Brain pericyte (primary cell): ENCODE results near the gene LBH.

Experiments
- DNase-seq: peaks from one replicate; pipeline ENCODE4 v3.0.0-alpha.2; 2012; ENCODE audit warnings: low read depth, low spot score

LBH gene

DNA sequence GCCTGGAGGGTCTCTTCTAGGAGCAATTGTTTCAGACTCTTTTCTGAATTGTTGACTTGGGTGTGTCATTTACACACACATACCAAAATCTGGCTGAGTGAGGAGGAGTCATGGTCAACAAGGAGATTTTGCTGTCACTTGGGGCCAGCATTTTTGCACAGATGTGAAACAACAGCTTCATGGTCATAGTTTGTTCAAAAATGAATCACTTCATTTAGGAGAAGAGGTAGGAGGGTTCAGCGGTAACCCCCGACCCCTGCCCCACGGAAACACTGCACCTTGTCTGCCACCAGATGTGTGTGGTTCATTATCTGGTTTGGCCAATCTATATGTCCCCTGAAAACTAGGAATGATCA, 42.2 kb downstream of the LBH start:
- DNase-seq: no peak

DNA sequence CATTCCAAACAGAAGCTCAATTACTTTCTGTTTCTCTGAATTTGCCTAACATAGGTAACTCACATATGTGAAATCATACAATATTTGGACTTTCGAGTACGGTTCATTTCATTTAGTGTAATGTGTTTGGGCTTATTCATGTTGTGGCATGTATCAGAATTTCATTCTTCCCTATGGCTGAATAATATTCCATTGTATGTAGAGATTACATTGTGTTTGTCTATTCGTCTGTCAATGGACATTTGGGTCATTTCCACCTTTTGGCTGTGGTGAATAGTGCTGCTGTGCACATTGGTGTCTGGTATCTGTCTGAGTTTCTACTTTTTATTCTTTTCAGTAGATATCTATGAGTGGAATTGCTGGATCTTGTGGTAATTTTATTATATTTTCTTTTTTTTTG, 43.9 kb downstream of the LBH start:
- no peak for DNase-seq

- no peak for DNase-seq
Observed at GRCh38 chr2:30276455-30276911, 45.1 kb downstream of the LBH start.

- DNase-seq: no peak
Observed at GRCh38 chr2:30277582-30277981, 46.2 kb downstream of the LBH start.

- no peak for DNase-seq
Observed at GRCh38 chr2:30278419-30278818, 47.1 kb downstream of the LBH start.

DNA sequence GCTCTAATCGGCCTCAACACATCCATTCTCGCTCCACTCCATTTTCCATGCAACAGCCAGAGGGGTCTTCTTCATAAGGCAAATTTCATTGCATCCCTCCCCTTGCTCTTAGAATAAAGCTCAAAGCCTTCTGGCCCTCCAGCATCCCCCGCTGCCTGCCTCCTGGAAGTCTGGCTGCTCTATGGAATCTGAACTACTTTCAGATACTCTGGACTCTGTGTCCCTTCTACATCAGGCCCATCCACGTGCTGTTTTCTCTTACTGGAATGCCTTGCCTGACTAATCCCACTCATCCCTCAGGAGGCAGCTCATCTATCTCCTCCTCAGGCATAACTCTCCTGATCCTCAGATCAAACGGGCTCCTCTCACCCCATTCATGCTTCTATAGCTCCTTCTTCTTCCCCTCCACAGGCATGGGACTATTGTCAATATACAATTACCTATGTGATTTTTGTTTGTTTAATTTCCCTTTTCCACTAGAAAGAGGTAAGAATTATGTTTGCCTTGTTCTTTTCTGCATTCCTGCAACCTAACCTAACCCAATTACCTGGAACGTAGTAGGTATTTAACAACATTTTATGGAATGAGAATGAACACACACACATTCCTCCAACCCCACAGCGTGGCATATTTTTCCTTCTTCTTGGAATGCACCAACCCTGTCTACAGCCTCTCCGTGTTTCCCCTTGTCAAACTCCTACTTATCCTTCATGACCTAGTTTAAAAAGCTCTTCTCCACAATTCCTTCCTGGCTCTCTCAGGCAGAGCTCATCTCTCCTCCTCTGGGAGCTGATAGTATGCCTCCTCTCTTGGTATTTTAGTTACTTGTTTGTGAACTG, 49.5 kb downstream of the LBH start:
- no peak for DNase-seq

DNA sequence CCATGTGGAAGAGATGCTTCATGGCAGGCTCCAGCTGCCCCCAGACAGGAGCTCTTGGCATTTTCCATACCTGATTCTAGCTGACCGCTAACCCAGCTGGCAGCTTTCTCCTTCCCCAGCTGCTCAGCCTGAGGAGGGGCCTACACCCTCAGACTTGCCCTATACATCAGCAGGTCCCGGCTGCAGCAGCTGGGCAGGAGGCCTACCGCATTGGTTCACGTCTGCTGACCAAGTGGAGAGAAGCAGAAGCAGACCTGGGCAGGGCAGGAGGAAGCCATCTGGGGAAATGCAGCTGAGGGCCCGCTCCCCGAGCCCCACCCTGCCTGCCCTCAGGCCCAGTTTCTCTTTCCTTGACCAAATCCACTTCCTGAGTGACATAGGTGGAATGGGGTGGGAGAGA, 50.7 kb downstream of the LBH start:
- no peak for DNase-seq

DNA sequence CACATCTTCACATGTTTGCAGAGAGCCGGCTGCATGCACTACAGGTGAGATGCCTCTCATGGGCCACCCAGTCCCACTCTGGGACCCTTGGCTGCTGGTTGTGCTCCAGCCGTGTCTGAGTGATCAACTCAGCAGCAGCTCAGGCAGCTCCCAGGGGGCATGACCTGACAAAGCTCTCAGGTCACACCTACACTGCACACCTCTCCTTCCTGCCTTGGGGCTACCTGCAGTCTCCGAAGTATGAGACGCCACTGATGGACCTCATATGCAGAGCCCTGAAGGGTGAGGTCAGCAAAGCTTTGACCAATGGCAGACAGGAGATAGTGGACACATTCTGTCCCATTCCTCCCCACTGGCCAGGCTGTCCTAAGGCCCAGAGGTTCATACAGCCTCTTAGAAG, 51.4 kb downstream of the LBH start:
- no peak for DNase-seq

- no peak for DNase-seq
Observed at GRCh38 chr2:30283931-30284565, 52.7 kb downstream of the LBH start.

DNA sequence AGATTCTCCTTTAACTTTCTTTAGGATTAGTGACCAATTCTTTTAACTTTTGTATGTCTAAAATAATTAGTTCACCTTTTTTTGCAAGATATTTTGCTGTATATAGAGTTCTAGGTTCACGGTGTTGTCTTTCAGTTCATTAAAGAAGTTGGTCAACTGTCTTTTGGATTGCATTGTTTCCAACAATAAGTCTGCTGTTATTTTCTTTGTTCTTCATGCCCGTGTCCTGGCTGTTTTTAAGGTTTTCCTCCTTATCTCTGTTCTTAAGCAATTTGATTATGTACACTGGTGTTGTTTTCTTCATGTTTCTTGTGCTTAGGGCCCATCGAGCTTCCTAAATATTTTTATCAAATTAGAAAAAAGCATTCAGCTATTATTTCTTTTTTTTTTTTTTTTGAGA, 54.4 kb downstream of the LBH start:
- DNase-seq: no peak

DNA sequence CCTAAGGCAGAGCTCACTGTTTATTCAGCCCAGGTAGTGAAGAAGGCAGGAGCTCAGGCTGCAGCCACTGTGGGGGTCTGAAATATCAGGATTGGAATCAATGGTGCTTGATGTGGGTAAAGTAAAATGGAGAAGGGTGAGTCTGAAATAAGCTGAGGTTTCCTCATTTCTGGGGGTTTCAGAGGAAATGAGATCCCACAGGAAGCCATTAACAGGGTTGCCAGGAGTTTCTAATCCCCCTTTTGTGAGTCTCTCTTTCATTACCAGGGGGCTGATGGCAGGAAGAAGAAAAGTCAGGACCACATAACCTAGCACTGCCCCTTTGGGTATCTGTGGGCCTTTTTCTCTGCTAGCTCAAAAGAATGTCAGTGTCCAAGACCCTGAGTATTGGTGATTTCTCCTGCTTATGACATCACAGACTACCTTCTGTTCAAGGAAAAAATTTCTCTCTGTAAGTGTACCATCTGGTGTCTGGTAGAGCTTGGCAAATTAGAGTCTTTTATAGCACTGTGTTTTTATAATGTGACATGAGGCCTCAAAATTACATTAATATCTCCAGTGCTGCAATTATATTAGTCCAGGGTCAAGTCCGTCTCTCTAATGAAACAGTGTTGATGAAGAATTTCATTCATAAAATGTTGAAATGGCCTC, 56.0 kb downstream of the LBH start:
- DNase-seq: no peak

DNA sequence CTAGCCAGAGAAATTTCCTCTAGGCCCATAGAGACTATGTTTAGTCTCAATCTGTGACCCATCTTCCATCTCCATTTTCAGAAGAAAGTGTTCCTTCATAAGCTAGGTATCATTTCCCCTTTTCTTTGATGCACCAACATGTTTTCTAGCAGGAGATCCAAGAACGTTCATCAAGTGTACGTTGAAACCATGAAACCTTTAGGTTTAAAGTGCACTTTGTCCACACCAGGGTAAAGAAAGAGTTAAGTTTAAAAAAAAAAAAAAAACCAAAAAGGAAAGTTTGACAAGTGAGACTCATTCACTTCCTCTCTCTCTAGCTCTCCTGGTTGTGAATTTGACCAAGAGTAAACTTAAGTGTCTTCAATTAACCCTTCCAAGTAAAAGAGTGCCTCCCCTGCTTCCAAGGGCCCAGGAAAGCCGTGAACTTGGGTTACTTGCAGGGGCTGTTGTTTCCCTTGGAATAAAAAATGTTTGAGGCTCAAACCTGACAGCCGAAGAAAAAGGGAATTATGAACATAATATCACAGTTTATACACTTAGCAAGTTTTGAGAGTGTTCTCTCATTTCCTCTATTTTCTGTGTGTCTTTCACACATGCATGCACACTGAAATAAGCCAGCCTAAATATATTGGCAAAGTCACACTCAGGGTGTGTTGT, 56.7 kb downstream of the LBH start:
- DNase-seq: no peak

- no peak for DNase-seq
Observed at GRCh38 chr2:30288561-30288960, 57.2 kb downstream of the LBH start.

GRCh38 chr2:30293303-30293921, 62.1 kb downstream of the LBH start:
- DNase-seq: no peak

- no peak for DNase-seq
Observed at GRCh38 chr2:30294133-30294532, 62.8 kb downstream of the LBH start.

DNA sequence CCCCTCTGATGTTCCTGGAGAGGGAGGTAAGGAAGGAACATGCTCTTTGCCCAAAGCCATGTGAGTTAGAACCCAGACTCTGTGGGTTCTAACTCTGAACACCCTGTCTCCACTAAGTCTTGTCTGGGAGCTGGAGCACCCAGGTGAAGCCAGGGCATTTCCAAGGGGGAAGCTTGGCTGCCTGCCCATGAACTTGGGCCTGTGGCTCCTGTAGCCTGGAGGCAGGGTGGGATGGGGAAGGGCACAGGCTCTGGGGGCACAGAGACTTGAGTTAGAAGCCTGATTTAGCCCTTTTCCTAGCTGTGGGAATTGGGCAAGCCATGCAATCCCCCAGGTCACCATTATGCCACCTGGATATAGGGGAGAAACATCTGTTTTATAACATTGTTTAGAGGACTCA, 65.2 kb downstream of the LBH start:
- no peak for DNase-seq

DNA sequence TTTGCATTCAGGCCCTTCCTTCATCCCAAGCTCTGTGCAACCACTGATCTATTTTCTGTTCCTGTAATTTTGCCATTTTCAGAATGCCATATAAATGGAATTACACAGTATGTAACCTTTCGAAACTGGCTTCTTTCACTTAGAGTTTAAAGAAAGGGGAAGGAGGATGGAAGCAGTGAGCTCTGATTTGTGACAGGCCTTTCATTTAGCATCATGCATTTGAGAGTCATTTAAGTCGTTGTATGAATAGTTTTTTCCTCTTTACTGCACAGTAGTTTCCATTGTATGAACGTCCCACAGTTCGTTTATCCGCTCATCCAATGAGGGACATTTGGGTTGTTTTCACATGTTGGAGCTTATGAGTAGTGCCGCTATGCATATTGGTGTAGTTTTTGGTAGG, 67.0 kb downstream of the LBH start:
- no peak for DNase-seq

DNA sequence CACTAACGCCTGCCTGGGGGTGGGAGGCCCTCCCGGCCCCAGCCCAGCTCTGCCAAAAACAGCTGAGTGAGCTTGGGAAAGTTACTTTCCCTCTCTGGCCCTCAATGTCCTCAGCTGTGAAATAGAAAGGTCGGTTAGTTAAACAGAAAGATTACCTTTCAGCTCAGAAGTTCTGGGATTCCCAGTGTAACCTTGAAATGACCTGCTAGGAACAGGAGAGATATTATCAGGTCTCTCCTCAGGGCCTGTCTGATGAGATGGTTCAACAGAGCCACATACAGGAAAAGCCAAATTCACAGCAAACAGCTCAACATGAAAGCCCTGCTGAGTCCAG, 68.8 kb downstream of the LBH start:
- no peak for DNase-seq

- DNase-seq: no peak
Observed at GRCh38 chr2:30300456-30301221, 69.3 kb downstream of the LBH start.

- no peak for DNase-seq
Observed at GRCh38 chr2:30301551-30301950, 70.2 kb downstream of the LBH start.

- no peak for DNase-seq
Observed at GRCh38 chr2:30302566-30302965, 71.2 kb downstream of the LBH start.
